ENCODE data around the gene ASS1.

ASS1 gene

DNA sequence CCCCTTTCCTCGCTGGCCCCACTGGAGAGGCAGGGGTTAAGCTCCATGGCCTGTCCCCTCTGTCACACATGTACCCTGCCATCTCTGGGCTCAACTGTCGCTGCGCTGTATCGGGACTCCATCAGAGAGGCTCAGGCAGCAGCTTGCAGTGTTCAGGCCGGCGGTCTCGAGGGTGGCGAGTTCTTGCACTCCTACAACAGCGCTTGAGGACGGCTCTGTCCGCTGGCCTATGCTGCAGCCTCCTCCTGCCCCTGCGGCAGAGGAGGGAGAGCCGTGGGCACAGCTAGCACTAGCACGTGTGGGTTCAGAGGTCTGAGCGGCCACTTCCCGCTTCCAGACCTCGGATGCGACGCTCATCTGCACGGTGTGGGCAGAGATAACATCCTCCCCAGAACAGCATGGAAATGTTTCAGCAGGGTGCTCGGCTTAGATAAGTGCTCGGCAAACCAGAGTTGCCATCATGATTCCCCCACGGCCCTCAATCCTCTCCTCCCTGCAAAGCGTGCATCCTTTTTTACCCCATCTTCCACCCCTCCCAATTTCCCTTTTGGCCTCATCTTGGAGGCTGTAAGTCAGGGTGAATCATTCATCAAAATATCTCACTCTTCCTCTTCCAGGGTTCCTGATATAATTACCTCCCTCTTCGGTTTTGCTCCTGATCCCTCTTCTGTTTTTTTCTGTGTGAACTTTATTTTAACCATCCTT is 92.7 kb downstream of the ASS1 start:
- no peaks in the 10 kb centered on the region for H3K4me1 Mint-ChIP-seq (ENCODE audit: low read depth)
- no peak overlapping the region for H3K27ac Mint-ChIP-seq
- no peaks in the 10 kb centered on the region for H3K36me3 Mint-ChIP-seq (ENCODE audit: low read depth)
- H3K4me3 Mint-ChIP-seq, result no peak overlapping the region
- H3K27me3 Mint-ChIP-seq (ENCODE audit: low read depth), result peaks cover 53% of the 10 kb centered on the region
- H3K9me3 Mint-ChIP-seq, result no peaks in the 10 kb centered on the region

DNA sequence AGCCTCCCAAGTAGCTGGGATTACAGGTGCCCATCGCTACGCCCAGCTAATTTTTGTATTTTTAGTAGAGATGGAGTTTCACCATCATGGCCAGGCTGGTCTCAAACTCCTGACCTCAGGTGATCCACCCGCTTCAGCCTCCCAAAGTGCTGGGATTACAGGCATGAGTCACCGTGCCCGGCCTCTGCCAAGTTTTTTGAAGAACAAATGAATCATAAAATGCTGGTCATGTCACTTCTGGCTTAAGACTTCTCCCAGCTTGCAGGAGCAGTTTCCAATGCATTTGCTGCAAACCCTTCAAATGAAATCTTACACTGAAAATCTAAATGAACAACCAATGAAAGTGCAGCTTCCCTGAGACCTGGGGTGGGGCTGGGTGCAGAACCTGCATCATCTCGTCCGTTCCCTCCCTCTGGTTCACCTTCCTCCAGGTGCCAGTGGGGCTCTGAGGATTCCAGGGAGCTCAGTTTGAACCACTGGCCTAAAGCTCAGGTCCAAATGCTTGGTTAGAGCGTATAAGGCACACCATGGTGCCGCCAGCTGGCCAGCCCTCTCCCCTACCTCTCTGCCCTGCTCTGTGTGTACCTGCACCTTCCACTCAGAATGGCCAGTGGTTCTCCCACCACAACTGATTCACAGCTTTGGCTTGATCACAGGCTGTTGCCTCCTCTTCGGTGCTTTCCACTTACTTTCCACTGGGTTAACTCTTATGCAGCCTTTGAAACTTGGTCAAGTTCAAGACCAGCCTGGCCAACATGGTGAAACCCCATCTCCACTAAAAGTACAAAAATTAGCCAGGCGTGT is 94.9 kb downstream of the ASS1 start:
- H3K36me3 Mint-ChIP-seq (ENCODE audit: low read depth), result no peaks in the 10 kb centered on the region
- H3K4me3 Mint-ChIP-seq, result no peak overlapping the region
- peaks cover 49% of the 10 kb centered on the region for H3K27me3 Mint-ChIP-seq (ENCODE audit: low read depth)
- H3K27ac Mint-ChIP-seq, result no peak overlapping the region
- no peaks in the 10 kb centered on the region for H3K9me3 Mint-ChIP-seq
- H3K4me1 Mint-ChIP-seq (ENCODE audit: low read depth), result no peaks in the 10 kb centered on the region

DNA sequence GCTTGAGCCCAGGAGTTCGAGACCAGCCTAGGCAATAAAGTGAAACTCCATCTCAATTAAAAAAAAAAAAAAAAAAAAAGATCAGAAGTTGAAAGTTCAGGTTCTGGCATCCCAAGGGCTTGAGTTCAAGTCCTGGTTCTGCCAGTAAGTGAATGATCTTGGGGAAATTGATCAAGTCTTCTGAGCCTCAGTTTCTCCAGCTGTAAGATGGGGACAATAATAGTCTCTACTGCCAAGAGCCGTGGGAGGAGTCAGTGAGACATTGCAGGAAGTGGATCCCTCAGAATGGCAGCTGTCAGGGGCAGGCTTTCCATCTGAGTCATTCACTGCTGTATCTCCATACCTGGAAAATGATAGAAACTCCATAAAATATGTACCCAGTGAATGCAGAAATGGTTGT is 96.8 kb downstream of the ASS1 start:
- Mint-ChIP-seq H3K9me3 (no peaks in the 10 kb centered on the region), H3K27ac (no peak overlapping the region), H3K4me3 (no peak overlapping the region), H3K27me3 (ENCODE audit: low read depth) (peaks cover 35% of the 10 kb centered on the region), H3K4me1 (ENCODE audit: low read depth) (no peaks in the 10 kb centered on the region), H3K36me3 (ENCODE audit: low read depth) (no peaks in the 10 kb centered on the region)

DNA sequence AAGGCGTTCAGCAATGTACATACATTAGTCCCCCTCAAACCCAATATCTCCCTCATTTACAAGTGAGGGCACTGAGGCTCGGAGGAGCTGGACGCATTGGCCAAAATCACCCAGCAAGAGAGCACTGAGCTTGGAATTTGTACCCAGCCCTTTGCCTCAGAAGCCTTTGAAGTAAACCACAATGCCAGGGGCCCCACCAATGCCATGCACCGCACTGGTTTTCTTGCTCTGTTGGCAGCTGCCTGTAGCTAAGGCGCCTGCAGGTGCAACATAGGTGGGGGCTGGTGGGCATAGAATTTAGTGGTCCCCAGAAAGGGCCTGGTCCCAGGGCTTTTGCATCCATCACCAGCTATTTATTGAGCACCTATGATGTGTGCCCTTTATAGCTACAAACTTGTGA is 97.3 kb downstream of the ASS1 start:
- no peaks in the 10 kb centered on the region for H3K36me3 Mint-ChIP-seq (ENCODE audit: low read depth)
- peaks cover 29% of the 10 kb centered on the region for H3K27me3 Mint-ChIP-seq (ENCODE audit: low read depth)

DNA sequence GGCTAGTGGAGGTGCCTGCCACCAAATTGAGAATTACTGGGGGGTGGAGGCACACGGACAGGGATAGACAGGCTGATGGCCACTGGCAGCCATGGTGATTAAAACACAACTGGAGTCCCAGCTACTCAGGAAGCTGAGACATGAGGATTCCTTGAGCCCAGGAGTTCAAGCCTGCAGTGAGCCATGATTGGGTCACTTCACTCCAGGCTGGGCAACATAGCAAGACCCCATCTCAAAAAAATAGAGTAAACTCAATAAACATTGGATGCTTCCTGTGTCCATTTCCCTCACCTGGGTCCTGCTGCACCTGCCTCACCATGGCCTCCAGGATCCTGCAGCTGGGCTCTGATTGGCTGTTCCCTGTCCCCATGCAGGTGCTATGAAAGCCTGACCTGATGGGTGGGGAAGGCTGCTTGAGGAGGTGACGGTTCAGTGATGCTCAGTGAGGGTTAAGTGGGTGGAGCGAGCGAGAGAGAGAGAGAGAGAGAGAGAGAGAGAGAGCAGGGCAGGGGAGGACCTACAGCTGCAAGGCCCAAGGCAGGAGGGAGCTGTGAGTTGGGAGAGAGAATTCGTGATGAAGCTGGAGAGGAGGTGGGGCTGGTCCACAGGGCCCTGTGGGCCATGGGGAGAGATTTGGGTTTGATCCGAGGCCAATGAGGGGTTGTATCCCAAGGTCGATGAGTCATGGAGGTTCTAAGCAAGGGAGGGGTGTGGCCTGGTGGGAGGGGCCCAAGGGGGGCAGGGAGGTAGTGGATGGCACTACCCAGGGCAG is 97.9 kb downstream of the ASS1 start:
- H3K9me3 Mint-ChIP-seq, result no peaks in the 10 kb centered on the region
- H3K36me3 Mint-ChIP-seq (ENCODE audit: low read depth), result no peaks in the 10 kb centered on the region
- H3K27me3 Mint-ChIP-seq (ENCODE audit: low read depth), result peaks cover 23% of the 10 kb centered on the region
- H3K27ac Mint-ChIP-seq, result no peak overlapping the region
- no peak overlapping the region for H3K4me3 Mint-ChIP-seq
- no peaks in the 10 kb centered on the region for H3K4me1 Mint-ChIP-seq (ENCODE audit: low read depth)

More for the DNA sequence above, 97.3 kb downstream of the ASS1 start:
- H3K27ac Mint-ChIP-seq, result no peak overlapping the region
- no peak overlapping the region for H3K4me3 Mint-ChIP-seq
- no peaks in the 10 kb centered on the region for H3K4me1 Mint-ChIP-seq (ENCODE audit: low read depth)
- H3K9me3 Mint-ChIP-seq, result no peaks in the 10 kb centered on the region

DNA sequence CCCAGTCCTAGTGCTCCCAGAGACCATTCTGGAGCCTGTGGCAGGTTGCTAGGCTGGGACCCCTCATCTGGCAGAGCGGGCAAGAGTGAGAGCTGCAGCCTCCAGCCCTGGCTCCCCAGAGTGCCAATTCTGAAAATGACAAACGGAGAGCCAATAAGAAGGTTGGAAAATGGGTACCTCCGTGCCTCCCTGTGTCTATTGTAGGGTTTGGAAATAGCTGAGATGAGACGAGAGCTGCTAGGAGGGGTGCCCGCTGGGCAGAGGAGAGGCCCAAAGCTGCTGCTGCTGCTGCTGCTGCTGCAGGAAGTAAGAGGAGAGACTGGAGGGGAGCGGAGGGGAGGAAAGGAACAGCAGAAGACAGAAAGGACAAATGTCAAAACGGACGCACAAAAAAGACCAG is 98.6 kb downstream of the ASS1 start:
- Mint-ChIP-seq H3K27ac (no peak overlapping the region), H3K27me3 (ENCODE audit: low read depth) (peaks cover 16% of the 10 kb centered on the region), H3K4me3 (no peak overlapping the region), H3K9me3 (no peaks in the 10 kb centered on the region), H3K36me3 (ENCODE audit: low read depth) (no peaks in the 10 kb centered on the region), H3K4me1 (ENCODE audit: low read depth) (no peaks in the 10 kb centered on the region)

DNA sequence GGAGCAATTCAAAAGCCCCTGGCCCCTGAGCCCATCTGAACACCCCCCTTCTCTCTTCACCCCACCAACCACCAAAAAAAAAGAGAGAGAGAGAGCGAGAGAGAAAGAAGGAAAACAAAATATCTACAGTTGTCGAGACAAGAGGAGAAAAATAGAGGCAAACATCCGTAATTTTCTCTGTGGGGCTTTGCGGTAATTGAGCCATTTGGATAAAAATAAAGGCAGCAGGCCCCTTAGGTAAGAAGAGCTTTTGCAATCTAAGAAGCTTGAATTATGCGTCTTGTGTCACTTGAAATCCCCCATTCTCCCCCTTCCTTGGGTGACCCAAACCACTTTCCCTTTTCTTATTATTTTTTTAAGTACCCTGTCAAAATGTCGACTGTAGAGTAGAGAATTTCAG is 99.1 kb downstream of the ASS1 start:
- Mint-ChIP-seq H3K27me3 (ENCODE audit: low read depth) (peaks cover 11% of the 10 kb centered on the region), H3K27ac (no peak overlapping the region), H3K9me3 (peaks cover 1% of the 10 kb centered on the region), H3K4me1 (ENCODE audit: low read depth) (no peaks in the 10 kb centered on the region), H3K4me3 (no peak overlapping the region), H3K36me3 (ENCODE audit: low read depth) (no peaks in the 10 kb centered on the region)

DNA sequence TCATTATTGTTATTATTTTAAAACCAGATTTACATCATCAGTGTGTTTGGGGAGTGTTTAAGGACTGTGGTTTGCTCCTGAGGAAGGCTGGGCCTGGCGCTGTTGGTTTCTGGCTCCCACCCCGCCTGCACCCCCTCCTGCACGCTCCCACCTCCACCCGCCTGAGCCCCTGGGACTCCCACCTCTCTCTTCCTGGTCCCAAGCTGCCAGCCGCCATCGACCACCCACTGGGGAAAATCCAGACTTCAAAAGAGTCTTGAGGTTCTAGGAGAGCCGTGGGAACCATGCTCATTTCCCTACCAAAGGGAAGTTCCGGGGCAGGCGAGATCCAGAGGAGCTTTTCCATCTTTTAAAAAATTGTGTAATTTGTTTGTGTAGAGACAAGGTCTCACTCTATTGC is 99.6 kb downstream of the ASS1 start:
- Mint-ChIP-seq H3K4me1 (ENCODE audit: low read depth) (no peaks in the 10 kb centered on the region), H3K27ac (no peak overlapping the region), H3K4me3 (no peak overlapping the region), H3K9me3 (peaks cover 6% of the 10 kb centered on the region), H3K27me3 (ENCODE audit: low read depth) (peaks cover 10% of the 10 kb centered on the region), H3K36me3 (ENCODE audit: low read depth) (no peaks in the 10 kb centered on the region)

DNA sequence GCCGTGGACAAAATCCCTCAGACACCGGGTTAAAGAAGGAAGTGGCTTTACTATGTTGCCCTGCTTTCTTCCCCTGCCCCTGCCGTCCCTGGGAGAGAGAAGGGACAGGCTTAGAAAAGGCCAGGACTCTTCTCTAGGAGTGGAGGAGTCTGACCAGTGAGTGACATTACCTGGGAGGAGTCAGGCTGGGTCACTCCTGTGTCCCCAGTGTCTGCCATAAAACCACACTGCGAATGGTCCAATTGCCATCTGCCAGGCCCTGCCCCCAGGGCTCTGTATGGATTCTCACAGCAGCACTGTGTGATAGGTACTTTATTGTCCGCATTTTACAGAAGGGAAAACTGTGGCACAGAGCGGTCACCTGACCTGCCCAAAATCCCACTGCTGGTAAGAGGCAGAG is 103.3 kb downstream of the ASS1 start:
- no peak overlapping the region for H3K4me3 Mint-ChIP-seq
- no peaks in the 10 kb centered on the region for H3K36me3 Mint-ChIP-seq (ENCODE audit: low read depth)
- H3K9me3 Mint-ChIP-seq, result peaks cover 11% of the 10 kb centered on the region
- no peaks in the 10 kb centered on the region for H3K27me3 Mint-ChIP-seq (ENCODE audit: low read depth)
- H3K27ac Mint-ChIP-seq, result no peak overlapping the region
- H3K4me1 Mint-ChIP-seq (ENCODE audit: low read depth), result no peaks in the 10 kb centered on the region

DNA sequence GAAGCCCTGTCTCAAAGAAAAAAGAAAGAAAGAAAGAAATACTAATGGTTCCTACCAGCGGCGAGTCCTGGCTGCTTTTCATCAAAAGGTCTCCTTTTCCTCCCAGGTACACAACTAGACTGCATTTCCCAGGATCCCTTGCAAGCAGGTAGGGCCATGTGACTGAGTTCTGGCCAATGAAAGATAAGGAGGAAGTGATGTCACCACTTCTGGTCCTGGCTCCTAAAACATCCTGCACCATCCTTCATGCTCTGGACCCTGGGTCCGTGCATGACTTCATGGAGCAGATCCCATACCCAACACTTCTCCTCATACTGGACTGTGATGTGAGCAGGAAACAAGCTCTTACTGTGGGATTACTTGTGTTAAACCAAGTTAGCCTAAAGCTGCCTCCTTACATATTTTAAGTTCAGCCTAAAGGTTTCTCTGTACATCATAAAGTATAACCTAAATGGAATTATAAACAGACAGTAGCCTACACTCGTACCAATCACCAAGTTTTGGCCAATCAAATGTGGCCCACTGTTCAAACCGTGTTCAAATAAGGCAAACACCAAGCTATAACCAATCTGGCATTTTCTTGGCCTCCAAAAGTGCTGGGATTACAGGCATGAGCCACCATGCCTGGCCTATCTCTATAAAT is 104.5 kb downstream of the ASS1 start:
- Mint-ChIP-seq H3K4me3 (no peak overlapping the region), H3K27ac (no peak overlapping the region), H3K27me3 (ENCODE audit: low read depth) (no peaks in the 10 kb centered on the region), H3K9me3 (peaks cover 11% of the 10 kb centered on the region), H3K36me3 (ENCODE audit: low read depth) (no peaks in the 10 kb centered on the region), H3K4me1 (ENCODE audit: low read depth) (no peaks in the 10 kb centered on the region)

Data from T-helper 1 cell treated with Interleukin-12 subunit alpha and Interleukin-12 subunit beta and Interleukin-4 antibody, amounts not matched to agents 30 μg/mL and 1 μg/mL, for 36 hours (primary cell).